Measurements from ENCODE around the gene MARCO. TPM values are rescaled to one million over a fixed set of nuclear protein-coding genes. Genes with fewer than 3 reads are reported as not detected.

The MARCO gene
- 0.31 TPM for total RNA-seq

GRCh38 chr2:118942031-118942430 lies at the start of gene MARCO:
Gene MARCO, plus strand, starts transcription at chr2:118942194. Its CDS starts 107 bp downstream, at chr2:118942301.
- DNase-seq: no peak

- DNase-seq: no peak
These were observed 48.9 kb upstream of the MARCO start for GRCh38 chr2:118893100-118893499.

GRCh38 chr2:118902266-118903028 lies 39.5 kb upstream of the MARCO start:
- DNase-seq: no peak

- DNase-seq: no peak
These were observed 39.0 kb upstream of the MARCO start for GRCh38 chr2:118903029-118903351.

- no peak for DNase-seq
These were observed 38.2 kb upstream of the MARCO start for GRCh38 chr2:118903551-118904479.

GRCh38 chr2:118905206-118905605 lies 36.8 kb upstream of the MARCO start:
- no peak for DNase-seq

GRCh38 chr2:118906186-118906585 lies 35.8 kb upstream of the MARCO start:
- no peak for DNase-seq

GRCh38 chr2:118907759-118908158 lies 34.2 kb upstream of the MARCO start:
- DNase-seq: no peak

GRCh38 chr2:118909191-118909590 lies 32.8 kb upstream of the MARCO start:
- DNase-seq: no peak

- no peak for DNase-seq
These were observed 30.7 kb upstream of the MARCO start for GRCh38 chr2:118911166-118911856.

GRCh38 chr2:118911936-118912335 lies 30.1 kb upstream of the MARCO start:
- DNase-seq: no peak

GRCh38 chr2:118913131-118913802 lies 28.7 kb upstream of the MARCO start:
- no peak for DNase-seq

- DNase-seq: no peak
These were observed 28.0 kb upstream of the MARCO start for GRCh38 chr2:118913803-118914645.

- no peak for DNase-seq
These were observed 27.1 kb upstream of the MARCO start for GRCh38 chr2:118914721-118915453.

GRCh38 chr2:118918017-118918416 lies 24.0 kb upstream of the MARCO start:
- DNase-seq: no peak

GRCh38 chr2:118921646-118922045 lies 20.3 kb upstream of the MARCO start:
- DNase-seq: no peak

- DNase-seq: no peak
These were observed 19.7 kb upstream of the MARCO start for GRCh38 chr2:118922254-118922653.

GRCh38 chr2:118923371-118923770 lies 18.6 kb upstream of the MARCO start:
- DNase-seq: no peak

GRCh38 chr2:118925476-118925875 lies 16.5 kb upstream of the MARCO start:
- no peak for DNase-seq

- DNase-seq: no peak
These were observed 16.0 kb upstream of the MARCO start for GRCh38 chr2:118925981-118926380.

- DNase-seq: no peak
These were observed 12.9 kb upstream of the MARCO start for GRCh38 chr2:118929059-118929458.

Data from occipital lobe (tissue), 2 donors.